HG02973 (cell line): Measurements from ENCODE around the gene PPP1R12B.
"Not testable (repeated sequence)": the region's sequence is repeated elsewhere in the genome, so short reads cannot be mapped to it uniquely, and the experiment has no call there.

Source experiments
- ATAC-seq: cut with Tn5 transposase; IDR thresholded peaks from one replicate; pipeline ENCODE4 v1.9.1; 2021; ENCODE audit warnings: moderate library complexity; ENCODE audit not compliant: unreplicated experiment

The PPP1R12B gene

DNA sequence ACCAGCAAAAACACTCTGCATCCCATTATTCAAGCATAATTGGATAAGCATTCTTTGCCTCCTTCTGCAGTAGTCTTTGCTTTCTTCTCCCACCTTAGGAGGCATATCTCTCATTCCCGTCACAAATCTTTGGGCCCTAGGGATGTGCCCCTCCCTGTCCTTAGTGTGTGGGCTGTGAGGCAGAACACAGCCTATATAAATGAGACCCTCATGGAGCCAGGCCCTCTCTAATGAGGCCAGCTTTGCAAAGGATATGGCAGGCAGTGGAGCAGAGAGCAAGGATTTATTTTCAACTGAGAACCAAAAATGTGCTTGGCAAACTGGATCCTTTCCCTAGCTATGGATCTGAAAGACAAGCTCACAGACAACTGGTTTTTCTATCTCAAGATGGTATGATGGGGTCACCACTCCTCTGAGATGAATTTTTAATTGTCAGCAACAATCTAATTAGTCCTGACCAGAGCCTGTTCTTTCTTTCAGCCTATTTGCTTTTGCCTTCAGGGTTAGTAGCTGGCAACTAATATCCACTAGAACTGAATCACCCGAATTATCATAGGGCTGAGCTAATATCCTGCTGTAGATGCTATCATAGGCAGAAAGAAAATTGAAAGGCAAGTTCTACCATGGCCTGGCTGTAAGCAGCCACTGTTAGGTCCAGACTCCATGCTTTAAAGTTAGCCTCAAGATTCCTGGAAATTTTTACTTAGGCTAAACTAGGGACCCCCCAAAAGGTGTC lies 227.6 kb downstream of the PPP1R12B start:
- no peak for ATAC-seq

DNA sequence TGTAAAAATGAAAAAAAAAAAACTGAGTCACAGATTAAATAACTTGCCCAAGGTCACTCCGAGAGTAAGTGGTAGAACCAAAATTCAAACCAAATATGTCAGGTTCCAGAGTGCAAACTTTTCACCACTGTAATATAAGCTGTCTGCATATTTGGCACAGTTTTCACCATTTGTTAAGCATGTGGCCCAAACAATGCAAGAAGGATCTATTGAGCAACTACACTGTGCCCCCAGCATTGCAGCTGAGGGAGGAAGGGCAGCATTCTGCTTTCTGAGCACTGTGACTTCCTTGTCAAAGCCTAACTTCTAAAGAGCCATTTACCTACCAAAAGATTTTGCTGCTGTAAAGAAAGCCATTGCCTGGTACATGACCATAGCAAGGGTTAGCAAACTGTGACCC lies 228.3 kb downstream of the PPP1R12B start:
- ATAC-seq, result no peak

DNA sequence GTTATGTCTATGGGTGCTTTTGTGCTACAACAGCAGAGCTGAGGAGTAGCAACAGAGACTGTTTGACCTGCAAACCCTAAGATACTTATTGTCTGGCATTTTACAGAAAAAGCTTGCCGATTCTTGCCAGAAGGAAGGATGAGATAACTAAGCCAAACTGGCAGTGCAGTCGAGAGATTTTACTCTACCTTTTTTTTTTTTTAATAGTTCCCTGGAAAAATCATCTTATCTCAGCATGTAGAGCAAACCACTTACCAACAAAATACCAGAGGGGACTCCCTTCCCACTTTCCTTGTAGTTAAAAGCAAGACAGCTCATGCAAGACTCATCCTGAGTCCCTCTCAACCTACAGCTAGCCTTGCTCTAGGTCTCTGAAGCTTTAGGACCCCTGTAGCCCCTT lies 228.9 kb downstream of the PPP1R12B start:
- no peak for ATAC-seq

DNA sequence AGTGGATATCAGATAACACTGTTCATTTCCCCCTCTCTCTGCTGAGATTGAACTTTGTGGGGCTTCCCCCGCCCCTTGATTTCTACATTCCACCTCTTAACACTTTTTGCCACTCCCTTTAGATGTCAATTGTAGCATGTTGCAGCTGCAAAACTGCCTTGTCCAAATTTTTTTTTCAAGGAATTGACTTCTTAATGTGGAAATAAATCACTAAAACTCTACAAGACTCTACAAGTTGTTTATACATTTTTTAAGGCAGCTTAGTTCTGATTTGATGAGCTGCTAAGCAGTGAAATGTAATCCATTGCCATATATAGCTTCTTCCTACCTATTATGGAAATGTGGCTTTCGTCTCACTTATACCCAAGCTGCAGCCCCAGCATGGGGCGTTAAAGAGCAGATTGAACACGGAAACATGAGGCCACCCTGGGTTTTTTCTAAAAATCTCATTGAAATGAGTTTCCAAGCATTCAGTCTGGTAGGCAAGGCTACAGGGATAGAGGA lies 229.6 kb downstream of the PPP1R12B start:
- no peak for ATAC-seq

DNA sequence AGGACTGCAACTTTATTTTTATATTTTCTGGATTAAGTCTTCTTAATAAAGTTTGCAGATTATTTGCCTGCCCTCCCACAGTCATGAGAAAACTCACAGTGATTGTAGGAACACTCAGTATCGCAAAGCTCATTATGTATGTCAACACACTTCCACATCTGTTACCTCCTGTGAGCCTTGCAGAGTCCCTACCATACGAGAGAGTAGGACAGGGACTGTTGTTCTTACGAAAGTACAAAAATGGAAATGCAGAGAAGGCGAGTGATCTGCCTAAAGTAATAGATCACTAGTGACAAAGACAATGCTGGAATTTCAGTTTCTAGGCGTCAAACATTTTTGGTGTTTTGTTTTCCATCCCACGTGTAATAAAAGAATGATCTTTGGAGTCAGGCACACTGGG lies 230.1 kb downstream of the PPP1R12B start:
- no peak for ATAC-seq

DNA sequence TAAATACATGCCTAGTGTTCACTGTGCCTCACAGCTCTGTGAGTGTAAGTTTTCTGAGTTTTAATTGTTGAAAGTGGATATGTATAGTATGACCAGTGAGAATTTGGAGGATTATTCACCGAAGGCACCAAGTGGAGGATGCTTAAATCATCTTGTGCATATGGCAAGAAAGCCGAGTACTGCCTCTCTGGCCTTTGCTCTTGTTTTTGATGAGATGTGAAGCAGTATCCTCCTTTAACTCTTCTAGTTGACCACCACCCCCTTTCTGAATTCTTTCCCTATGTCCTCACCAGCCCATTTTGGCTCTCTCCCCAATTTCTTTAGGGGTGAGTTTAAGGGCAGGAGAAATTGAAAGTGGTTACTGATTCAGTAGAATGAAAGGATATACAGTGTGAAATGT lies 231.3 kb downstream of the PPP1R12B start:
- ATAC-seq, result no peak

DNA sequence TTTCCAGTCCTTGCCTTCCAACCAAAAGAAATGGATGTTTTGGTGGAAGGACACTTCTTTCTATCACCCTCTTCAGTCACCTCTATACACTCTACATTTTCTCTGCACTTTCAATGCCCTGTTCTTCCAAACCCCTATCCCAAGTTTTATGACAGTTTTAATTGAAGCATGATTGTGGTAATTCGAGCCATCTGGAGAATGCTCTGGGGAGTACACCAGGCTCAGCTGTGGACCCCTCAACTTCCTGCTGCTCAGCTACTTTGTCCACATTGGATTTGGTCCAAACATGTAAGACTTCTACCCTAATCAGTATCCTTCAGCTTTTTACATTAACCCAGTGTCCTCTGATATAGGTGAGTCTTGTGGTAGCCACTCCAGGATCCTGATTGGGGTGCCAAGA lies 232.1 kb downstream of the PPP1R12B start:
- ATAC-seq, result no peak

DNA sequence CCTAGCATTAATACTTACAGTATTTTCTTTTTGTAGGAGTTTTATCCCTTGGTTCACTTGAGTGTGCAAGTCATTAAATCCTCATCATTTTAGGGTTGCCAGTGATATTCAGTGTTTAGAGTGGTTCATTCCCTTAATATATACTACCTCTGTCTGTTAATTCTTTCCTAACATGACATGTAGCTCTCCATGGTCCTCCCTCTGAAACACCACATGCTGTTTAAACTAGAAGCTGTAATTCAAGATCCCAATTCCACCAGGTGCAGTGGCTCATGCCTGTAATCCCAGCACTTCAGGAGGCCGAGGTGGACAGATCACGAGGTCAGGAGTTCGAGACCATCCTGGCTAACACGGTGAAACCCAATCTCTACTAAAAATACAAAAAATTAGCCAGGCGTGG lies 233.9 kb downstream of the PPP1R12B start:
- not testable (repeated sequence) for ATAC-seq

DNA sequence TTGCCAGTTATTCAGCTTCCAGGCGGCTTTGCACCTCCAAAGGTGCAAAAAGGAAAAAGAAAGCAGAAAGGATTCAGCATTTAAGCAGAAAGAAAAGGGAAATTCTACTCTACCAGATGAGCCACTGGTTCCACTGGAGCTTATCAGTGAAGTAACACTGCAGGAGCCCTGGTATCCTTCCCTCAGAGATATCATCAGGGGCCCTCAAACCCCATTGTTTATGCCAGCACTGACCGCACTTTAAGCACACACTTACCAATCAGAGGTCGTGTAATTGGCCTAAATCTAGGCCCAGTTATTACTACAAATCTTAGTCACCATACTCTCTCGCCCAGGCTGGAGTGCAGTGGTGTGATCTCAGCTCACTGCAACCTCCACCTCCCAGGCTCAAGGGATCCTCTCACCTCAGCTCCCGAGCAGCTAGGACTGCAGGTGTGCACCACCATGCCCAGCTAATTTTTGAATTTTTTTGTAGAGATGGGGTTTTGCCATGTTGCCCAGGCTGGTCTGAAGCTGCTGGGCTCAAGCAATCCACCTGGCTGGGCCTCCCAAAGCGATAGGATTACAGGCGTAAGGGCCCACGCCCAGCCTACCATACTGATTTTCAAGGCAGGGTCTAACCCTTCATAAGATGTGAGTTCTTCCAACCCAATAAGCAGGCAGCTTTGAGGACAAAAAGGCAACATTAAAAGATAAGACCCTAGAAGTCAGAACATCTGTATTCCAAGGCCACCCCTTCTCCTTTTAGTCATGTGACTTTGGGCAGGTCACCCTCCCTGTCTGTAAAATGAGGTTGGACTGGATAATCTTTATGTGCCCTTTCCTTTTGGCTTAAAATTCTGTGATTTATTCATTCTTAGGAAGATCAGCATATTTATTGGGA lies 236.4 kb downstream of the PPP1R12B start:
- no peak for ATAC-seq

DNA sequence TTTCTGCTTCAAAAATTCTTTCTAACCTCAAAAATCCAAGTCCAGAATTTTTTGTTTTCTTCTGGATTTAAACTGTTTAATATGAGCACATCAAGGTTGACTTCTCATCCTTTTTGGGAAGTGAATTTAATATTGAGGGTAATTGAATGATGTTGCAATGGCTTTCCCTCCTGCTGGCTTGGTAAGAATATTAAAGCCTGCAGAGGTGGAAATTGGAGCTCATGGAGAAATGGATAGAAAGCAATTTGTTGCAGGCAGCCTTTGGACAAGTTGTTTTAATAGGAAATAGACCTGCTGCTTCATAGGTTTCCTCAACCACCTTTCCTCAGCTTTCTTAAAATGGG lies 237.1 kb downstream of the PPP1R12B start:
- no peak for ATAC-seq

DNA sequence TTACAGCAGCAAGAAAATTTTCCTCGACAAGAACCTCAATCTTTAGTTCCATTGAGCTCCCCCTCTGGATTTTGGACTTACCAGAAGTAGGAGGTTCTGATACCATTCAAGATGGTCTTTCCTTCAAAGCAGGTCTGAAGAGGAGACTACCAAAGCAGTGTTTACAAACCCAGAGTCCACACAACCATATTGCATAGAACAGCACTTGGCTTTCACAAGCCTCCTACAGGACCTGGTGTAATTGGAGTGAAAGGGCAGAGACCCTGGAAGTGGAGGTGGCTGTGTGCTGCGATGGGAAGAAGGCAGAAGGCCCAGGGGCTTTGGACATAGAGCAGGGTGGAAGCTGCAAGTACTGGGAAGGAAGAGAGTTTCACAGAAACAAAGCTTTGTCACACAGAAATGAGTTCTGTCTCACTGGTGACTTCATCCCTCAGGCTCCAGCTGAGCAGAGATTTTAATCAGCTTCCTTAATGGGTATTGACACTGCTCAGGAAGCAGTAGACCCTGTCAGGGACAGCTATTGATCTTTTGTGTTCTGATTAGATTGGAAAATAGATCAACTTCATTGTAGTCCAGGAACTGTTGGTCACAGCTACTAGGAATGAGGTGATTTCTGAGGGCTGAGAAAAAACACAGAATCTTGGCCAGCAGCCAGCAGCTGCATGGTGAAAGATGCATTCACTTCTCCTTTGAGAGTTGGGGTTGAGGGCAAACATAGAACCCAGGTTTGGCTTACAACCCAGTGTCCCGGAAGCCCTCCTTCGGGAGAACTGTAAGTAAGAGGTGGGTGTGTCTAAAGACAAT lies 237.7 kb downstream of the PPP1R12B start:
- no peak for ATAC-seq

DNA sequence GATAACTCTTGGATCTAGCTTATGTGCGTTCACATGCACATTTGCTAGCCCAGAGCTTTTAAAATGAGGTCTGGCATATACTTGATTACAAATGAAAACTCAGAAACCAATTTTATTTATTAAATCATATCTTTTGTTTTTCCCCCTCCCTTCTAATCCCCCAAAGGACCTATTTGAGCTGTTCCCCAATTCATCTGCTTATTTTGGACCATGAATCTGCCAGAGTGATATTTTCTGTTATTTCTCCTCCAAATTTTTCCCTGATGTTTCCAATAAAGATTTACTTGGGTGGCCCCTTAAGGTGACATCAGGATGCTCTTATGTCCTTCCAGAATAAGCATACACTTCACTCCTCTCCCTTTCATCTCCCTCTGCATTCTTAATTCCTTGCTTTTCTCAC lies 238.4 kb downstream of the PPP1R12B start:
- ATAC-seq, result no peak

DNA sequence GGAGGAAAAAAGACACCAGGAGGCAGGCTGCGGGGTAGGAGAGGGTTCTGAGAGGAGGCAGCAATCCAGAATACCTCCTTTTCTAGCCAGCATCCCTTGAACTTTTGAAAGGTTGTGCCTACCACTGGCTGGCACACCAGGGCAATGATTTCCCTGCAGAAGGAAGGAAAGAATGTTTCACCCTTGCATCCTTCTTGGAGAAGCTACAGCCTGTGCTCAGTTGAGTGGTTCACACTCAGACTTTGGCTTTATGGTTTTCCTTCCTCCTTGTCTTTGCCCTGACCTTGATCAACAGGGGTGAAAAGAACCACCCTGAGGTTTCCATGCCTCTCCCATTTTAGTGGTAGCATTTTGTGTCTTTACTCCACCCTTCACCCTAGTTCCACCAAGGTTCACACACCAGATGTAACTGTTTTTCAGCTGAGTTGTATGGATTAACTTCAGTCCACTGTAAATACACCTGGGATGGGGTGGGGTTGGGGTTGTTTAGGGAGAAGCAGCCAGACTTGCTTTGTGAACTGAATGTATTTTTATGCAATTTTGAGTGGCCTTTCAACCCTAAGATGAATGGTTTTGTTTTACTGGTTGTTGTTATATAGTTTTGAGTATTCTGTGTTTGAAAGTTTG lies 239.5 kb downstream of the PPP1R12B start:
- no peak for ATAC-seq

DNA sequence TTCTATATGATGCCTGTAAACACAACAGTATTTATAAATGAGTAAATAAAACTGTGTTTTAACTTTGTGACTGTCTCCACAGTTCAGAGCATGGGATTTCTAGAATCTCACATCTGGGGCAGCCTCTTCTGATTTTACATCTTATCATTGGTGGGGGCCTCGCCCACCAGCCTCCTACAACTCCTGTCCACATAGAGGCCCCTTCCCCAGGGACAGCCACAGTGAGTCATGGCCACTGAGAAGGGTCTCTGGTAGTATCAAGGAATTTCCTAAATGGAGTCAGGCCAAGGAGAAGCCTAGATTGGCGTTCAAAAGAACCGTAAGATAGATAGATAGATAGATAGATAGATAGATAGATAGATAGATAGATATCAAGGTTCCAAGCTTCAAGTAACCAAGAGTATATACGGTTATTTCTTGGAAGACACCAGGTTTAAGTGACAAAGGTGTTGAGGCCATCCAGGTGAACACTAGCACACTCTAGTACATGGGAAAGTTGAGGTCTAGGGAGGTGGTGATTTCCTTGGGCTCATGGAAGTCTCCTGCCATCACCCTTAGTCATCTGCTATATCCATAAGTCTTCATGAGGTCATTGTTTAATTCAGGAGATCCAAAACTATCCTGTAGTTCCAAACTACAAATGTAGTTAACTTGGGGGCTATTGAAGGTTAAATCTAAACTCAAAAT lies 240.1 kb downstream of the PPP1R12B start:
- ATAC-seq, result no peak

DNA sequence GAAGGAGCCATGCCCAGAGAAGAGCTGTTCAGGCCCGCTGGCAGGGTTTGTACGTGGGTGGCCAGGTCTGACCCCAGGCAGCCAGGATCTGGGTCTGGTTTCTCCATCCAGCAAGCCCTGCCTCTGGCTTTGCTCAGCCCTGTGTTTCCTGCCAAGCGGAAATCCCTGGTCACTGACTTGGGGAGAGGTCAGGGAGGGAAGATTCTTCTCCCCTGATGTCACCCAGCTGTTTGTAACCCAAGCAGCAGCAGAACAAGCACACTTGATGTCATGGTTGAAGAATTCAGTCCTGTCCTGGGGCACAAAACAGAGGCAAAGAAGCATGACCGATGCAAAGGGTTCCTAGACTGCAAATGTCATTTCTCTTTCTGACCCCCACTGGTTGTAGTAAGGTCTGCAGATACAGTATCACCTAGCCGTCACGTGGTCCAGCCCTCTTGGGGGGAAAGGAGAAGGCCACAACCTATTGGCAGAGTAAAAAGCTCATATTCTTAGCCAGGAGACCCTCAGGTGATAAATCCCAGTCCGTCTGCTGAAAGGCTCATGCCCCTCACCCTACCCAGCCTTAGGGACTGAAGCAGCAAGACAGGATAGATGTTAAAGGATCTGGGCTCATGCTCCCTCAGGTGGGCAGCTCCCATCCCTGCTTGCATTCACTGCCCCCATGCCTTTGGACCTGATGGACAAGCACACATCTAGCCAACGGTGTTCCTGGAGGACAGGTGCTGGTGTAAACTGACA lies 240.9 kb downstream of the PPP1R12B start:
- no peak for ATAC-seq

DNA sequence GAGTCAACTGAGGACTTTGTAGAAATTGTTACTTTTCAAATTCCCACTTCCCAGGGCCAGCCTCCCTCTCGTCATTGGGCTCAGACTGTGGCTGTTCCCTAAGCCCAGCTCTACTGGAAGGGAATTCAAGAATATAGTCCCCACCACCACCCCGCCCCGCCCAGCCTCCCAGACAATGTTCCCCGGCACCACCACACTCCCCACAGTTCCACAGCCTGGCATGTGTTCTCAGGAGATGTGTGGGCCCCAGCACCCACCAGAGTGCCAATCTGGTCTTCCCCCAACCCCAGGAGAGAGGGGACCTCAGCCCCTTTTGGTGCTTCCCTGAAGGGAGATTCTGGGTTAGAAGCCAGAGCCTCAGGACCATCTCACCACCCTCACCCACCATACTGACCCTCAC lies 241.6 kb downstream of the PPP1R12B start:
- ATAC-seq, result no peak

DNA sequence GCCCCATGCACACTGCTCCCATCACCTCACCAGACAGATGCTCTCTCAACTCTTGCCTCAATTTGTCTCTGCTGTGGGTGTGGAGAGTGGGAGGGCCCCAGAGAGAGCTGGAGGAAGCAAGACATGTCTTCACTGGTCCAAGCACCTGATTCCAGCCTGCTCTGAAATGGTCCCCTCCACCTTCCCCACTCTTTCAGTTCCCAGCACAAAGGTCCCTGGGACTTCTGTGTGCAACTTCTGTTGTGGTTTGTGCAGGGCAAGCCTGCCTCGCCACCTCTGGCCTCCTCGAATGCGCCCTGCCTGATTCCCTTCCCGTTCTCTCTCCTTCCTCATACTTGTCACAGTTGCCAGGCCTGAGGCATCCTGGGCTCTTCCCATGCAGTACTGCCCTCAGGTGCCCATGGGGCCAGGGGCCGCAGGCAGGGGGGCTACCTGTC lies 242.5 kb downstream of the PPP1R12B start:
- ATAC-seq, result no peak

DNA sequence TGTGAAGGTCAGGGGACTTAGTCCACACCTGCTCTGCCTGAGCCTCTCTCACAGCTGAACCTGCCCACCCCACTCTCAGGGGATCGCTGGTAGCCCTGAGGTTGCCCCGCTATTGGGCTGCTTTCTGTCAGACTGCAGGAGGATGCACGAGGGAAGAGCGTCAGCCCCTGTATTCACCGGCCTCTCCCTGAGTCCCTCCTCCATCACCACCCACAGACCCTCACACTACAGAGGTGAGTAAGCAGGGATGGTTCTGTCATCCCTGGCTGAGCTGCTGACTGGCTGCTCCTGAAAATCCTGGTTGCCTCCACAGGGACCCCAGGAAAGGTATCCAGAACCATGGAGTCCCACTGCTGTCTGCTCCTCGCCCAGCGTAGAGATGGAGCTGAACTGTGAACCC lies 243.0 kb downstream of the PPP1R12B start:
- no peak for ATAC-seq

DNA sequence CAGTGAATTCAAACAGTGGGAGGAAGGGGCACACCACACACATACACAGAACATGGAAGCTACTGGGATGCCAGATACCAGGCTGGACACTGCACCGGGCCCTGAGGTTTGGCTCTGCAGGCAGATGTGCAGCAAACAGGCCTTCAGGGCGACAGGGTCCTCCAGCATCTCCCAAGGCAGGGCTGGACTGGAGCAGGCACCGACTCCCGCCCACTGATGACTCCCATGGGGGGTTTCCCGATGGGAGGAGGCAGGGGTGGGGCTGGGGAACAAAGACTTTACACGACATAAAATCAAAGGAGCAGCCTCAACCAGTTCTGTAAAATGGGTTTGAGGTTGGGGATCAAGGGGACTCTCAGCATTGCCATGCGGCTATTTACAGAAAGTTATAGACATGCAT lies 243.6 kb downstream of the PPP1R12B start:
- no peak for ATAC-seq

DNA sequence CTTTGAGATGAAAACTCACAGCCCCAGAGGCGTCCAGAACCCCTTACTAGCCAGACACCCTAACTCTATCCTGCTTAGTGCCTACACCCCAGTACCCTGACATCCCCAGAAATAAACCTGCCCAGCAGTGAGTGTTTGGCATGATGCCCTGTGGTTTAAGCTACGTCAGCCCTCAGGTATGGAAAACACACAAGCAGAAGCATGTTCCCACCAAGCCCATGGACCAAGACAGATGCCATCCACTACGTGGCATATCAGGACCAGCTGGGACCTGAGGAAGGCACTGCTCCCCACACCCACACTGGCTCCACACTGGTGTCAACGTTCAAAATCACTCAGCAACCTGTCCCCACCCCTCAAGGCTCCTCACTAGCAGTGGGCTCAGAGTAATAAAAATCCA lies 245.3 kb downstream of the PPP1R12B start:
- no peak for ATAC-seq
